MM.1S (cell line): Measurements from ENCODE around the gene KCNJ6.

Source experiments
- EZH2 ChIP-seq: fragments of 300-600 bp; sonication (generic); optimal IDR thresholded peaks from 2 replicates; pipeline ENCODE3; 2017; ENCODE audit warnings: low read depth, mild to moderate bottlenecking, antibody characterized with exemption, low read length, mixed read lengths
- EZH2phosphoT487 ChIP-seq: fragments of 300-600 bp; sonication (generic); IDR thresholded peaks from 2 replicates; pipeline ENCODE4 v1.6.1; 2018; ENCODE audit warnings: antibody characterized with exemption, low read length
- TF ChIP-seq, protein P1 (sequence below): fragments of 300-600 bp; sonication (generic); IDR thresholded peaks from 2 replicates; pipeline ENCODE4 v1.5.1; 2016; ENCODE audit warnings: antibody characterized with exemption, low read length, mixed read lengths

DNA sequence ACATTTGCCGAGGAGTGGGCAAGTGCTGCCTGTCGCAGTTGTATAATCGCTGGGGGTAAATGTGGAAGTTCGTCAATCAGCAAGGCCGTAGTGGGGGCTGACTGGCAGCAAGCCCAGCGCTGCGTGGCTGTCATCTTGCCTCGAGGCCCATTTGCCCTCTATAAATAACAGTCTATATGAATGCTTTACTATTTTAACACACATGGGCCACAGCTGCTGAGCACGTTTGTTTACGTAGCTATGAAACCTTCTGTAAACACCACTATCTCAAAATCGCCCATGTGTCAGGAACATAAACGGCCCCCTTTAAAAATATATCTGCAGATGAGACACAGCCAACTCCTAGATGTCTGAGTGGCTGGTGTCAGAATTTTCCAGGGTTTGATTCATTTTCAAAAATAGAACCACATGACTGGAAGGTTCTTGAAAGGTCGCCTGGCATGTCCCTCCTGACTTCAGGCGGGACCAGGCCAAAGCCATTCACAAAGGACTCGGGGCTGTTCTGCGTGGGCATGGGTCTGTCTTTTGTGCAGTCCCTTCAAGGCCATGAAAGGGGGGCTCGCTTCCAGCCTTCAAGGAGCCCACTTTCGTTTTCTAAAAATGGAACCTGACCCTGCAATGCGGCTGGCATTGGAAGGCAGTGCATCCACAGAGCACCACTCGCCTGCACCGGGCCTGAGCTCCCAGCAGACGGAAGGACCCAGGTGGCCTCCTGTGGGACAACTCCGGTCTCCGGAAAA lies 205.5 kb downstream of the KCNJ6 start:
- TF ChIP-seq, protein P1, sequence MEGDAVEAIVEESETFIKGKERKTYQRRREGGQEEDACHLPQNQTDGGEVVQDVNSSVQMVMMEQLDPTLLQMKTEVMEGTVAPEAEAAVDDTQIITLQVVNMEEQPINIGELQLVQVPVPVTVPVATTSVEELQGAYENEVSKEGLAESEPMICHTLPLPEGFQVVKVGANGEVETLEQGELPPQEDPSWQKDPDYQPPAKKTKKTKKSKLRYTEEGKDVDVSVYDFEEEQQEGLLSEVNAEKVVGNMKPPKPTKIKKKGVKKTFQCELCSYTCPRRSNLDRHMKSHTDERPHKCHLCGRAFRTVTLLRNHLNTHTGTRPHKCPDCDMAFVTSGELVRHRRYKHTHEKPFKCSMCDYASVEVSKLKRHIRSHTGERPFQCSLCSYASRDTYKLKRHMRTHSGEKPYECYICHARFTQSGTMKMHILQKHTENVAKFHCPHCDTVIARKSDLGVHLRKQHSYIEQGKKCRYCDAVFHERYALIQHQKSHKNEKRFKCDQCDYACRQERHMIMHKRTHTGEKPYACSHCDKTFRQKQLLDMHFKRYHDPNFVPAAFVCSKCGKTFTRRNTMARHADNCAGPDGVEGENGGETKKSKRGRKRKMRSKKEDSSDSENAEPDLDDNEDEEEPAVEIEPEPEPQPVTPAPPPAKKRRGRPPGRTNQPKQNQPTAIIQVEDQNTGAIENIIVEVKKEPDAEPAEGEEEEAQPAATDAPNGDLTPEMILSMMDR, result no peak
- TF ChIP-seq EZH2phosphoT487 (no peak), EZH2 (no peak)
